ENCODE measurements around the gene UBASH3B.
"Not testable (repeated sequence)": the region's sequence is repeated elsewhere in the genome, so short reads cannot be mapped to it uniquely, and the experiment has no call there.

UBASH3B gene

GRCh38 chr11:122709039-122709760, 53.7 kb downstream of the UBASH3B start:
- DNase-seq (ENCODE audit: low spot score), result no peak

- no peak for DNase-seq (ENCODE audit: low spot score)
Measured at GRCh38 chr11:122711362-122711761, 55.8 kb downstream of the UBASH3B start.

- no peak for DNase-seq (ENCODE audit: low spot score)
Measured at GRCh38 chr11:122711831-122712381, 56.4 kb downstream of the UBASH3B start.

GRCh38 chr11:122714004-122714403, 58.5 kb downstream of the UBASH3B start:
- DNase-seq (ENCODE audit: low spot score), result no peak

- DNase-seq (ENCODE audit: low spot score), result no peak
Measured at GRCh38 chr11:122714484-122714883, 59.0 kb downstream of the UBASH3B start.

- DNase-seq (ENCODE audit: low spot score), result no peak
Measured at GRCh38 chr11:122715548-122716440, 60.3 kb downstream of the UBASH3B start.

GRCh38 chr11:122717264-122717867, 61.8 kb downstream of the UBASH3B start:
- no peak for DNase-seq (ENCODE audit: low spot score)

- DNase-seq (ENCODE audit: low spot score), result no peak
Measured at GRCh38 chr11:122720107-122720881, 64.8 kb downstream of the UBASH3B start.

GRCh38 chr11:122721201-122721963, 65.9 kb downstream of the UBASH3B start:
- DNase-seq (ENCODE audit: low spot score), result no peak

- no peak for DNase-seq (ENCODE audit: low spot score)
Measured at GRCh38 chr11:122721964-122722266, 66.4 kb downstream of the UBASH3B start.

GRCh38 chr11:122723106-122723505, 67.6 kb downstream of the UBASH3B start:
- no peak for DNase-seq (ENCODE audit: low spot score)

GRCh38 chr11:122723576-122723975, 68.1 kb downstream of the UBASH3B start:
- DNase-seq (ENCODE audit: low spot score), result no peak

- DNase-seq (ENCODE audit: low spot score), result no peak
Measured at GRCh38 chr11:122724520-122724919, 69.0 kb downstream of the UBASH3B start.

GRCh38 chr11:122726028-122726427, 70.5 kb downstream of the UBASH3B start:
- no peak for DNase-seq (ENCODE audit: low spot score)

- no peak for DNase-seq (ENCODE audit: low spot score)
Measured at GRCh38 chr11:122727101-122727929, 71.8 kb downstream of the UBASH3B start.

GRCh38 chr11:122728561-122728960, 73.0 kb downstream of the UBASH3B start:
- DNase-seq (ENCODE audit: low spot score), result no peak

- DNase-seq (ENCODE audit: low spot score), result no peak
Measured at GRCh38 chr11:122729139-122729538, 73.6 kb downstream of the UBASH3B start.

- not testable (repeated sequence) for DNase-seq (ENCODE audit: low spot score)
Measured at GRCh38 chr11:122730694-122731093, 75.2 kb downstream of the UBASH3B start.

GRCh38 chr11:122731500-122731913, 76.0 kb downstream of the UBASH3B start:
- no peak for DNase-seq (ENCODE audit: low spot score)

All from left forelimb (tissue), 1 donor.